PFSK-1 (cell line): ENCODE results near the gene CCL25.

Source experiments
- FOXP2 ChIP-seq: optimal IDR thresholded peaks from 2 replicates; pipeline ENCODE3; 2011; ENCODE audit warnings: borderline replicate concordance, control low read depth, inconsistent platforms; ENCODE audit not compliant: insufficient read depth; ENCODE audit errors: extremely low read length, extremely low read depth
- POLR2AphosphoS5 ChIP-seq: IDR thresholded peaks from 2 replicates; pipeline ENCODE4 v1.6.1; 2012; ENCODE audit warnings: low read depth, mild to moderate bottlenecking, control low read depth, low read length, moderate library complexity
- REST ChIP-seq, 2 experiments: IDR thresholded peaks; 2 replicates each; pipeline versions ENCODE4 v1.6.1 to v1.8.0; 2011 to 2012; ENCODE audit warnings: low read depth in 2 of 2, low read length in 2 of 2, control low read depth in 1 of 2, inconsistent platforms in 1 of 2, mild to moderate bottlenecking in 1 of 2, moderate library complexity in 1 of 2; ENCODE audit not compliant: insufficient read depth in 1 of 2
- SIN3A ChIP-seq: IDR thresholded peaks from 2 replicates; pipeline ENCODE4 v1.6.1; 2012; ENCODE audit warnings: mild to moderate bottlenecking, low read length, moderate library complexity, borderline replicate concordance; ENCODE audit not compliant: insufficient read depth
- TAF1 ChIP-seq: IDR thresholded peaks from 2 replicates; pipeline ENCODE4 v1.6.1; 2012; ENCODE audit warnings: low read length, control low read depth, borderline replicate concordance; ENCODE audit not compliant: insufficient read depth

The CCL25 gene

GRCh38 chr19:8108560-8109445 lies 56.2 kb downstream of the CCL25 start:
- no peak for TF ChIP-seq POLR2AphosphoS5
- TF ChIP-seq FOXP2: no peak
- no peak for TF ChIP-seq SIN3A
- no peak for TF ChIP-seq TAF1
- TF ChIP-seq REST (IDR thresholded peaks at IDR 0.05; ENCODE audit: insufficient read depth in 1 of 2, low read depth in 2 of 2, low read length in 2 of 2): no peak

GRCh38 chr19:8109455-8109854 lies 56.9 kb downstream of the CCL25 start:
- TF ChIP-seq SIN3A: no peak
- no peak for TF ChIP-seq REST (IDR thresholded peaks at IDR 0.05; ENCODE audit: insufficient read depth in 1 of 2, low read depth in 2 of 2, low read length in 2 of 2)
- no peak for TF ChIP-seq POLR2AphosphoS5
- no peak for TF ChIP-seq TAF1
- no peak for TF ChIP-seq FOXP2

- no peak for TF ChIP-seq POLR2AphosphoS5
- TF ChIP-seq FOXP2: no peak
- no peak for TF ChIP-seq TAF1
- no peak for TF ChIP-seq REST (IDR thresholded peaks at IDR 0.05; ENCODE audit: insufficient read depth in 1 of 2, low read depth in 2 of 2, low read length in 2 of 2)
- no peak for TF ChIP-seq SIN3A
These were observed 57.5 kb downstream of the CCL25 start for GRCh38 chr19:8109890-8110662.

GRCh38 chr19:8110931-8111330 lies 58.4 kb downstream of the CCL25 start:
- TF ChIP-seq POLR2AphosphoS5 (no peak), SIN3A (no peak), TAF1 (no peak), REST (IDR thresholded peaks at IDR 0.05; ENCODE audit: insufficient read depth in 1 of 2, low read depth in 2 of 2, low read length in 2 of 2) (no peak), FOXP2 (no peak)
